Measurements from ENCODE around the gene PAQR8. TPM values are rescaled to one million over a fixed set of nuclear protein-coding genes. Genes with fewer than 3 reads are reported as not detected.
A peak's percentile ranks its signal among the peaks of the same experiment; 100 is the strongest.

The PAQR8 gene
- polyA plus RNA-seq, 3 donors from 2014 or later: 2.9 to 6.5 (median 6.2) TPM

GRCh38 chr6:52393780-52394179 is 31.8 kb downstream of the PAQR8 start:
- Mint-ChIP-seq H3K27me3 (ENCODE audit: low read depth in 3 of 3) (peaks cover 4 to 11% (median 4%) of the 10 kb centered on the region in 3 donors), H3K4me1 (peaks cover 77 to 79% of the 10 kb centered on the region in 2 donors), H3K27ac (peak overlapping the region; percentile 6 to 73 (median 57)), H3K36me3 (no peaks in the 10 kb centered on the region), H3K9me3 (no peaks in the 10 kb centered on the region), H3K4me3 (no peak overlapping the region)
- no peak for DNase-seq

GRCh38 chr6:52394251-52394666 is 32.3 kb downstream of the PAQR8 start:
- peaks cover 4 to 13% (median 4%) of the 10 kb centered on the region in 3 donors for H3K27me3 Mint-ChIP-seq (ENCODE audit: low read depth in 3 of 3)
- H3K4me1 Mint-ChIP-seq: peaks cover 77 to 79% of the 10 kb centered on the region in 2 donors
- peak overlapping the region in 3 of 6 donors; percentile 54 to 73 (median 69) for H3K27ac Mint-ChIP-seq
- no peaks in the 10 kb centered on the region for H3K9me3 Mint-ChIP-seq
- no peak overlapping the region for H3K4me3 Mint-ChIP-seq
- no peaks in the 10 kb centered on the region for H3K36me3 Mint-ChIP-seq
- peak in 1 of 3 donors; percentile 9 for DNase-seq

- H3K9me3 Mint-ChIP-seq: no peaks in the 10 kb centered on the region
- no peak for DNase-seq
- H3K36me3 Mint-ChIP-seq: no peaks in the 10 kb centered on the region
- H3K4me1 Mint-ChIP-seq: peaks cover 70 to 71% of the 10 kb centered on the region in 2 donors
- H3K27me3 Mint-ChIP-seq (ENCODE audit: low read depth in 3 of 3): peaks cover 0 to 7% (median 0%) of the 10 kb centered on the region in 3 donors
- peak overlapping the region in 5 of 6 donors; percentile 4 to 88 (median 36) for H3K27ac Mint-ChIP-seq
- H3K4me3 Mint-ChIP-seq: no peak overlapping the region
These were observed 34.0 kb downstream of the PAQR8 start for GRCh38 chr6:52395969-52396368.

GRCh38 chr6:52399511-52400312 is 37.8 kb downstream of the PAQR8 start:
- peak; percentile 30 to 40 (median 37) for DNase-seq
- Mint-ChIP-seq H3K36me3 (peaks cover 0 to 15% (median 11%) of the 10 kb centered on the region in 3 donors), H3K4me3 (peak overlapping the region in 2 of 5 donors; percentile 39 to 43), H3K27ac (peak overlapping the region; percentile 25 to 71 (median 43)), H3K27me3 (ENCODE audit: low read depth in 3 of 3) (peaks cover 0 to 7% (median 0%) of the 10 kb centered on the region in 3 donors), H3K9me3 (no peaks in the 10 kb centered on the region), H3K4me1 (peaks cover 44% of the 10 kb centered on the region in 2 donors)

- Mint-ChIP-seq H3K27me3 (ENCODE audit: low read depth in 3 of 3) (peaks cover 0 to 7% (median 0%) of the 10 kb centered on the region in 3 donors), H3K4me1 (peaks cover 44% of the 10 kb centered on the region in 2 donors), H3K4me3 (no peak overlapping the region), H3K9me3 (no peaks in the 10 kb centered on the region), H3K27ac (peak overlapping the region in 2 of 6 donors; percentile 25 to 39), H3K36me3 (peaks cover 0 to 17% (median 13%) of the 10 kb centered on the region in 3 donors)
- no peak for DNase-seq
These were observed 38.5 kb downstream of the PAQR8 start for GRCh38 chr6:52400313-52401041.

- Mint-ChIP-seq H3K27me3 (ENCODE audit: low read depth in 3 of 3) (peaks cover 0 to 5% (median 0%) of the 10 kb centered on the region in 3 donors), H3K4me3 (no peak overlapping the region), H3K9me3 (no peaks in the 10 kb centered on the region), H3K27ac (no peak overlapping the region), H3K36me3 (peaks cover 0 to 21% (median 13%) of the 10 kb centered on the region in 3 donors), H3K4me1 (peaks cover 21% of the 10 kb centered on the region in 2 donors)
- DNase-seq: no peak
These were observed 41.1 kb downstream of the PAQR8 start for GRCh38 chr6:52403086-52403485.

- Mint-ChIP-seq H3K36me3 (peaks cover 0 to 21% (median 13%) of the 10 kb centered on the region in 3 donors), H3K27me3 (ENCODE audit: low read depth in 3 of 3) (peaks cover 0 to 3% (median 0%) of the 10 kb centered on the region in 3 donors), H3K4me1 (peaks cover 15 to 16% of the 10 kb centered on the region in 2 donors), H3K9me3 (no peaks in the 10 kb centered on the region), H3K4me3 (no peak overlapping the region), H3K27ac (no peak overlapping the region)
- no peak for DNase-seq
These were observed 41.7 kb downstream of the PAQR8 start for GRCh38 chr6:52403627-52404026.

GRCh38 chr6:52405243-52405642 is 43.3 kb downstream of the PAQR8 start:
- Mint-ChIP-seq H3K4me3 (no peak overlapping the region), H3K4me1 (no peaks in the 10 kb centered on the region), H3K27me3 (ENCODE audit: low read depth in 3 of 3) (no peaks in the 10 kb centered on the region), H3K27ac (no peak overlapping the region), H3K36me3 (peaks cover 0 to 21% (median 13%) of the 10 kb centered on the region in 3 donors), H3K9me3 (no peaks in the 10 kb centered on the region)
- no peak for DNase-seq

GRCh38 chr6:52407467-52407866 is 45.5 kb downstream of the PAQR8 start:
- DNase-seq: peak in 1 of 3 donors; percentile 22

GRCh38 chr6:52409499-52409898 is 47.5 kb downstream of the PAQR8 start:
- Mint-ChIP-seq H3K9me3 (peaks cover 0 to 1% (median 0%) of the 10 kb centered on the region in 6 donors), H3K27ac (no peak overlapping the region)

More at GRCh38 chr6:52407467-52407866, 45.5 kb downstream of the PAQR8 start:
- peaks cover 0 to 21% (median 13%) of the 10 kb centered on the region in 3 donors for H3K36me3 Mint-ChIP-seq
- H3K4me3 Mint-ChIP-seq: no peak overlapping the region
- no peaks in the 10 kb centered on the region for H3K27me3 Mint-ChIP-seq (ENCODE audit: low read depth in 3 of 3)
- no peaks in the 10 kb centered on the region for H3K9me3 Mint-ChIP-seq
- H3K27ac Mint-ChIP-seq: no peak overlapping the region
- no peaks in the 10 kb centered on the region for H3K4me1 Mint-ChIP-seq

GRCh38 chr6:52410979-52411378 is 49.0 kb downstream of the PAQR8 start:
- DNase-seq: no peak
- no peaks in the 10 kb centered on the region for H3K36me3 Mint-ChIP-seq
- H3K9me3 Mint-ChIP-seq: peaks cover 0 to 1% (median 0%) of the 10 kb centered on the region in 6 donors
- H3K27me3 Mint-ChIP-seq (ENCODE audit: low read depth in 3 of 3): no peaks in the 10 kb centered on the region
- H3K4me3 Mint-ChIP-seq: no peak overlapping the region
- no peak overlapping the region for H3K27ac Mint-ChIP-seq
- peaks cover 0 to 3% of the 10 kb centered on the region in 2 donors for H3K4me1 Mint-ChIP-seq

More at GRCh38 chr6:52409499-52409898, 47.5 kb downstream of the PAQR8 start:
- no peak overlapping the region for H3K4me3 Mint-ChIP-seq
- no peaks in the 10 kb centered on the region for H3K27me3 Mint-ChIP-seq (ENCODE audit: low read depth in 3 of 3)
- H3K4me1 Mint-ChIP-seq: no peaks in the 10 kb centered on the region
- DNase-seq: no peak
- peaks cover 0 to 9% (median 4%) of the 10 kb centered on the region in 3 donors for H3K36me3 Mint-ChIP-seq

- no peak for DNase-seq
- H3K27me3 Mint-ChIP-seq (ENCODE audit: low read depth in 3 of 3): peaks cover 0 to 3% (median 0%) of the 10 kb centered on the region in 3 donors
- no peaks in the 10 kb centered on the region for H3K36me3 Mint-ChIP-seq
- no peak overlapping the region for H3K27ac Mint-ChIP-seq
- peaks cover 0 to 1% (median 0%) of the 10 kb centered on the region in 6 donors for H3K9me3 Mint-ChIP-seq
- no peak overlapping the region for H3K4me3 Mint-ChIP-seq
- H3K4me1 Mint-ChIP-seq: peaks cover 0 to 6% of the 10 kb centered on the region in 2 donors
These were observed 50.0 kb downstream of the PAQR8 start for GRCh38 chr6:52411911-52412310.

- no peak for DNase-seq
- H3K4me1 Mint-ChIP-seq: peaks cover 0 to 10% of the 10 kb centered on the region in 2 donors
- no peak overlapping the region for H3K27ac Mint-ChIP-seq
- peaks cover 0 to 3% (median 2%) of the 10 kb centered on the region in 3 donors for H3K27me3 Mint-ChIP-seq (ENCODE audit: low read depth in 3 of 3)
- H3K9me3 Mint-ChIP-seq: peaks cover 0 to 1% (median 0%) of the 10 kb centered on the region in 6 donors
- no peaks in the 10 kb centered on the region for H3K36me3 Mint-ChIP-seq
- no peak overlapping the region for H3K4me3 Mint-ChIP-seq
These were observed 53.4 kb downstream of the PAQR8 start for GRCh38 chr6:52415333-52415732.

Data from immature natural killer cell (primary cell).